Activated T-helper 17 cell treated with anti-CD3 and anti-CD28 coated beads, Interleukin-2, amount 50 U/mL, for 72 hours (primary cell): ENCODE data around the gene SLC16A5. TPM values are rescaled to one million over a fixed set of nuclear protein-coding genes. Genes with fewer than 3 reads are reported as not detected.

Source experiments
- ATAC-seq: fragments of 150-1000 bp; cut with Tn5 transposase; replicated peaks from 2 replicates; pipeline ENCODE4 v1.10.0; 2021; ENCODE audit warnings: mild to moderate bottlenecking, moderate library complexity
- H3K27ac Mint-ChIP-seq: one replicate; pipeline ENCODE4 v1.8.0; 2022; ENCODE audit warnings: mixed read lengths
- H3K27me3 Mint-ChIP-seq: one replicate; pipeline ENCODE4 v1.8.0; 2022; ENCODE audit warnings: mixed read lengths
- H3K36me3 Mint-ChIP-seq: one replicate; pipeline ENCODE4 v1.8.0; 2022; ENCODE audit warnings: low read depth, mild to moderate bottlenecking, mixed read lengths
- H3K4me1 Mint-ChIP-seq: one replicate; pipeline ENCODE4 v1.8.0; 2022; ENCODE audit warnings: mixed read lengths
- H3K4me3 Mint-ChIP-seq: one replicate; pipeline ENCODE4 v1.8.0; 2022; ENCODE audit warnings: mild to moderate bottlenecking, mixed read lengths
- H3K9me3 Mint-ChIP-seq: one replicate; pipeline ENCODE4 v1.8.0; 2022; ENCODE audit warnings: mixed read lengths
- total RNA-seq, 2 donors: library from RNA; stranded (reverse); gene quantifications; one replicate each; pipeline ENCODE4 v1.2.3, GENCODE V29; 2022

Gene SLC16A5
- total RNA-seq, 2 donors from 2014 or later, result 5.4 to 14.6 TPM

- Mint-ChIP-seq H3K27ac (peak overlapping the region; percentile 4), H3K9me3 (no peaks in the 10 kb centered on the region), H3K4me1 (peaks cover 7% of the 10 kb centered on the region), H3K4me3 (peak overlapping the region; percentile 48), H3K36me3 (no peaks in the 10 kb centered on the region), H3K27me3 (no peaks in the 10 kb centered on the region)
- no peak for ATAC-seq
Measured at GRCh38 chr17:75086496-75087181, 1.1 kb upstream of the SLC16A5 start.

GRCh38 chr17:75087182-75087557, 584 bp upstream of the SLC16A5 start:
- H3K4me3 Mint-ChIP-seq, result peak overlapping the region; percentile 48
- ATAC-seq, result peak; percentile 1
- H3K9me3 Mint-ChIP-seq, result no peaks in the 10 kb centered on the region
- peaks cover 12% of the 10 kb centered on the region for H3K4me1 Mint-ChIP-seq
- no peak overlapping the region for H3K27ac Mint-ChIP-seq
- H3K36me3 Mint-ChIP-seq, result no peaks in the 10 kb centered on the region
- H3K27me3 Mint-ChIP-seq, result no peaks in the 10 kb centered on the region

- peak; percentile 56 for ATAC-seq
- peaks cover 18% of the 10 kb centered on the region for H3K4me1 Mint-ChIP-seq
- H3K36me3 Mint-ChIP-seq, result no peaks in the 10 kb centered on the region
- H3K4me3 Mint-ChIP-seq, result peak overlapping the region; percentile 48
- H3K27ac Mint-ChIP-seq, result peak overlapping the region; percentile 75
- H3K27me3 Mint-ChIP-seq, result no peaks in the 10 kb centered on the region
- H3K9me3 Mint-ChIP-seq, result no peaks in the 10 kb centered on the region
Measured at GRCh38 chr17:75088465-75089417, 987 bp downstream of the SLC16A5 start.

- peaks cover 12% of the 10 kb centered on the region for H3K4me1 Mint-ChIP-seq
- no peak for ATAC-seq
Measured at GRCh38 chr17:75090871-75091854, 3.4 kb downstream of the SLC16A5 start.

GRCh38 chr17:75091855-75092327, 4.1 kb downstream of the SLC16A5 start:
- no peaks in the 10 kb centered on the region for H3K27me3 Mint-ChIP-seq
- H3K27ac Mint-ChIP-seq, result peak overlapping the region; percentile 56
- no peaks in the 10 kb centered on the region for H3K9me3 Mint-ChIP-seq
- no peak for ATAC-seq
- H3K36me3 Mint-ChIP-seq, result no peaks in the 10 kb centered on the region
- peaks cover 12% of the 10 kb centered on the region for H3K4me1 Mint-ChIP-seq
- no peak overlapping the region for H3K4me3 Mint-ChIP-seq

More at GRCh38 chr17:75090871-75091854, 3.4 kb downstream of the SLC16A5 start:
- H3K4me3 Mint-ChIP-seq, result no peak overlapping the region
- no peaks in the 10 kb centered on the region for H3K36me3 Mint-ChIP-seq
- H3K27me3 Mint-ChIP-seq, result no peaks in the 10 kb centered on the region
- H3K9me3 Mint-ChIP-seq, result no peaks in the 10 kb centered on the region
- peak overlapping the region; percentile 77 for H3K27ac Mint-ChIP-seq

GRCh38 chr17:75093548-75094158, 5.9 kb downstream of the SLC16A5 start:
- peaks cover 12% of the 10 kb centered on the region for H3K4me1 Mint-ChIP-seq
- H3K9me3 Mint-ChIP-seq, result no peaks in the 10 kb centered on the region
- H3K27ac Mint-ChIP-seq, result no peak overlapping the region
- H3K4me3 Mint-ChIP-seq, result no peak overlapping the region
- peaks cover 3% of the 10 kb centered on the region for H3K36me3 Mint-ChIP-seq
- no peak for ATAC-seq
- H3K27me3 Mint-ChIP-seq, result no peaks in the 10 kb centered on the region

GRCh38 chr17:75094871-75095399, 7.2 kb downstream of the SLC16A5 start:
- ATAC-seq, result no peak
- Mint-ChIP-seq H3K36me3 (peaks cover 6% of the 10 kb centered on the region), H3K4me3 (no peak overlapping the region)

GRCh38 chr17:75096082-75096625, 8.4 kb downstream of the SLC16A5 start:
- Mint-ChIP-seq H3K4me3 (no peak overlapping the region), H3K36me3 (peaks cover 6% of the 10 kb centered on the region), H3K9me3 (no peaks in the 10 kb centered on the region), H3K4me1 (peaks cover 12% of the 10 kb centered on the region), H3K27ac (no peak overlapping the region), H3K27me3 (no peaks in the 10 kb centered on the region)
- ATAC-seq, result peak; percentile 38

More at GRCh38 chr17:75094871-75095399, 7.2 kb downstream of the SLC16A5 start:
- Mint-ChIP-seq H3K4me1 (peaks cover 12% of the 10 kb centered on the region), H3K27me3 (no peaks in the 10 kb centered on the region), H3K27ac (no peak overlapping the region), H3K9me3 (no peaks in the 10 kb centered on the region)

GRCh38 chr17:75097865-75098264, 10.1 kb downstream of the SLC16A5 start:
- Mint-ChIP-seq H3K4me3 (no peak overlapping the region), H3K27ac (no peak overlapping the region), H3K27me3 (no peaks in the 10 kb centered on the region), H3K4me1 (no peaks in the 10 kb centered on the region), H3K36me3 (peaks cover 6% of the 10 kb centered on the region), H3K9me3 (no peaks in the 10 kb centered on the region)
- ATAC-seq, result no peak

- no peak overlapping the region for H3K4me3 Mint-ChIP-seq
- ATAC-seq, result no peak
- H3K36me3 Mint-ChIP-seq, result peaks cover 6% of the 10 kb centered on the region
- H3K27me3 Mint-ChIP-seq, result no peaks in the 10 kb centered on the region
- H3K4me1 Mint-ChIP-seq, result no peaks in the 10 kb centered on the region
- H3K9me3 Mint-ChIP-seq, result no peaks in the 10 kb centered on the region
- H3K27ac Mint-ChIP-seq, result peak overlapping the region; percentile 60
Measured at GRCh38 chr17:75098861-75099260, 11.1 kb downstream of the SLC16A5 start.

- Mint-ChIP-seq H3K9me3 (no peaks in the 10 kb centered on the region), H3K27me3 (no peaks in the 10 kb centered on the region), H3K27ac (no peak overlapping the region), H3K4me1 (no peaks in the 10 kb centered on the region), H3K4me3 (no peak overlapping the region), H3K36me3 (peaks cover 6% of the 10 kb centered on the region)
- ATAC-seq, result no peak
Measured at GRCh38 chr17:75099881-75100595, 12.3 kb downstream of the SLC16A5 start.

- H3K27me3 Mint-ChIP-seq, result no peaks in the 10 kb centered on the region
- peak overlapping the region; percentile 16 for H3K27ac Mint-ChIP-seq
- no peak overlapping the region for H3K4me3 Mint-ChIP-seq
- H3K9me3 Mint-ChIP-seq, result no peaks in the 10 kb centered on the region
- no peaks in the 10 kb centered on the region for H3K4me1 Mint-ChIP-seq
- peaks cover 6% of the 10 kb centered on the region for H3K36me3 Mint-ChIP-seq
- no peak for ATAC-seq
Measured at GRCh38 chr17:75102385-75102821, 14.6 kb downstream of the SLC16A5 start.
